NB4 (cell line): ENCODE results near the gene LCORL.

ENCODE experiments used
- CTCF ChIP-seq: IDR thresholded peaks from one replicate; pipeline ENCODE4 v1.5.1; 2012; ENCODE audit warnings: low read depth, low read length
- POLR2A ChIP-seq: IDR thresholded peaks from 2 replicates; pipeline ENCODE4 v1.6.1; 2011; ENCODE audit warnings: mild to moderate bottlenecking; ENCODE audit not compliant: insufficient read length; ENCODE audit errors: extremely low read depth
- TF ChIP-seq, protein P1 (sequence below): IDR thresholded peaks from 2 replicates; pipeline ENCODE4 v1.6.1; 2011; ENCODE audit warnings: low read depth, low read length

- TF ChIP-seq CTCF = no peak
- TF ChIP-seq POLR2A = no peak
- TF ChIP-seq, protein P1, sequence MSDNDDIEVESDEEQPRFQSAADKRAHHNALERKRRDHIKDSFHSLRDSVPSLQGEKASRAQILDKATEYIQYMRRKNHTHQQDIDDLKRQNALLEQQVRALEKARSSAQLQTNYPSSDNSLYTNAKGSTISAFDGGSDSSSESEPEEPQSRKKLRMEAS = no peak
Measured at GRCh38 chr4:17966312-17966711, 55.2 kb downstream of the LCORL start.
